Left lung (tissue), 10 donors: ENCODE data around the gene EXT2. TPM values are rescaled to one million over a fixed set of nuclear protein-coding genes. Genes with fewer than 3 reads are reported as not detected.

Experiments
- ATAC-seq: fragments of 200-7000 bp; cut with Tn5 transposase; one replicate; pipeline ENCODE4 v1.9.1; 2020; ENCODE audit warnings: moderate library complexity
- DNase-seq, 4 donors: peaks; one replicate each; pipeline ENCODE4 v3.0.0-alpha.2; 2013 to 2020
- H3K27ac ChIP-seq, 2 donors: fragments of 200-600 bp; sonication (generic) in 1 of 2; one replicate each; pipeline versions ENCODE4 v1.5.0 to v1.8.0; 2020 to 2021
- H3K27me3 ChIP-seq, 2 donors: fragments of 200-600 bp; sonication (generic) in 1 of 2; one replicate each; pipeline versions ENCODE4 v1.5.0 to v1.8.0; 2020 to 2021
- H3K36me3 ChIP-seq, 2 donors: fragments of 200-600 bp; sonication (generic) in 1 of 2; one replicate each; pipeline versions ENCODE4 v1.5.0 to v1.8.0; 2020 to 2021
- H3K4me1 ChIP-seq, 2 donors: fragments of 200-600 bp; one replicate each; pipeline ENCODE4 v1.8.0; 2021
- H3K4me3 ChIP-seq, 2 donors: fragments of 200-600 bp; sonication (generic) in 1 of 2; one replicate each; pipeline versions ENCODE4 v1.5.0 to v1.8.0; 2020 to 2021; ENCODE audit warnings: mild to moderate bottlenecking in 1 of 2
- H3K9me3 ChIP-seq, 2 donors: fragments of 200-600 bp; sonication (generic) in 1 of 2; one replicate each; pipeline versions ENCODE4 v1.5.0 to v1.8.0; 2020 to 2021
- CTCF ChIP-seq, 2 donors: fragments of 200-600 bp; sonication (generic) in 1 of 2; IDR thresholded peaks; one replicate each; pipeline versions ENCODE4 v1.5.0 to v1.8.0; 2021; ENCODE audit warnings: antibody characterized with exemption in 2 of 2
- intact Hi-C, 2 donors: fragments of 100-400 bp; cut with DNase I; formaldehyde crosslinking; loops; one replicate each; pipeline versions ENCODE4 v1.11.2 to v1.14.2; 2022
- polyA plus RNA-seq, 6 donors: library from polyadenylated mRNA; unstranded; fragments of 120-200 nt; gene quantifications; one replicate each; pipeline ENCODE4 v1.2.1, GENCODE V29; 2013; ENCODE audit not compliant: insufficient read length in 6 of 6
- total RNA-seq, 2 donors: library from RNA; stranded (reverse); fragmentation: NEBNext Ultra II Directional; extraction: Animal tissue kit (Norgen Biotek cat#: 25700); gene quantifications; one replicate each; pipeline ENCODE4 v1.2.1, GENCODE V29; 2021
- donor health status: DM: no; HTN: yes; CAD: no.
- donor health status: DM: no; HTN: no; CAD: no.

EXT2 gene
- total and polyA plus RNA-seq, 8 donors: 56.4 to 85.0 (median 76.8) TPM

GRCh38 chr11:44138980-44139379, 43.5 kb downstream of the EXT2 start:
- DNase-seq (no peak), ATAC-seq (no peak)
- no peak for TF ChIP-seq CTCF (IDR thresholded peaks at IDR 0.05)
- Histone ChIP-seq H3K36me3 (peaks cover 0 to 5% of the 10 kb centered on the region in 2 donors), H3K27ac (no peak overlapping the region), H3K4me1 (no peaks in the 10 kb centered on the region), H3K4me3 (no peak overlapping the region), H3K27me3 (no peaks in the 10 kb centered on the region), H3K9me3 (no peaks in the 10 kb centered on the region)
- intact Hi-C loops: loop anchor here in 1 of 2 donors (10.0 kb wide), 1 partner anchor 396 kb away; no protein-coding TSS in a partner anchor

- peaks cover 0 to 6% of the 10 kb centered on the region in 2 donors for H3K4me1 ChIP-seq
- no peaks in the 10 kb centered on the region for H3K9me3 ChIP-seq
- no peak for ATAC-seq
- TF ChIP-seq CTCF (IDR thresholded peaks at IDR 0.05): no peak
- peaks cover 0 to 6% of the 10 kb centered on the region in 2 donors for H3K36me3 ChIP-seq
- intact Hi-C loops: loop anchor here in 1 of 2 donors (10.0 kb wide), 1 partner anchor 395 kb away; no protein-coding TSS in a partner anchor
- no peaks in the 10 kb centered on the region for H3K27me3 ChIP-seq
- no peak overlapping the region for H3K4me3 ChIP-seq
- no peak overlapping the region for H3K27ac ChIP-seq
- DNase-seq: no peak
Measured at GRCh38 chr11:44139565-44140330, 44.3 kb downstream of the EXT2 start.

GRCh38 chr11:44140372-44140771, 44.9 kb downstream of the EXT2 start:
- Histone ChIP-seq H3K27ac (no peak overlapping the region), H3K4me3 (no peak overlapping the region), H3K4me1 (peaks cover 0 to 7% of the 10 kb centered on the region in 2 donors), H3K27me3 (no peaks in the 10 kb centered on the region), H3K9me3 (no peaks in the 10 kb centered on the region), H3K36me3 (peaks cover 0 to 7% of the 10 kb centered on the region in 2 donors)
- intact Hi-C loops: no loop called here
- ATAC-seq (no peak), DNase-seq (no peak)
- TF ChIP-seq CTCF (IDR thresholded peaks at IDR 0.05): no peak

GRCh38 chr11:44140805-44141204, 45.3 kb downstream of the EXT2 start:
- intact Hi-C loops: no loop called here
- H3K27me3 ChIP-seq: no peaks in the 10 kb centered on the region
- peaks cover 0 to 7% of the 10 kb centered on the region in 2 donors for H3K4me1 ChIP-seq
- no peak for TF ChIP-seq CTCF (IDR thresholded peaks at IDR 0.05)
- H3K4me3 ChIP-seq: no peak overlapping the region
- peaks cover 0 to 8% of the 10 kb centered on the region in 2 donors for H3K36me3 ChIP-seq
- no peak overlapping the region for H3K27ac ChIP-seq
- H3K9me3 ChIP-seq: no peaks in the 10 kb centered on the region
- DNase-seq (no peak), ATAC-seq (no peak)

- peaks cover 0 to 7% of the 10 kb centered on the region in 2 donors for H3K4me1 ChIP-seq
- DNase-seq (no peak), ATAC-seq (no peak)
- TF ChIP-seq CTCF (IDR thresholded peaks at IDR 0.05): no peak
- H3K27me3 ChIP-seq: no peaks in the 10 kb centered on the region
- peaks cover 0 to 16% of the 10 kb centered on the region in 2 donors for H3K36me3 ChIP-seq
- intact Hi-C loops: no loop called here
- H3K27ac ChIP-seq: no peak overlapping the region
- no peaks in the 10 kb centered on the region for H3K9me3 ChIP-seq
- no peak overlapping the region for H3K4me3 ChIP-seq
Measured at GRCh38 chr11:44143987-44144909, 48.8 kb downstream of the EXT2 start.
